ENCODE measurements around the gene TMEM87A. TPM values are rescaled to one million over a fixed set of nuclear protein-coding genes. Genes with fewer than 3 reads are reported as not detected.
"Not testable (repeated sequence)": the region's sequence is repeated elsewhere in the genome, so short reads cannot be mapped to it uniquely, and the experiment has no call there.

TMEM87A gene
- total RNA-seq, 4 donors from 2014 or later = 70.6 to 104 (median 83.5) TPM

DNA sequence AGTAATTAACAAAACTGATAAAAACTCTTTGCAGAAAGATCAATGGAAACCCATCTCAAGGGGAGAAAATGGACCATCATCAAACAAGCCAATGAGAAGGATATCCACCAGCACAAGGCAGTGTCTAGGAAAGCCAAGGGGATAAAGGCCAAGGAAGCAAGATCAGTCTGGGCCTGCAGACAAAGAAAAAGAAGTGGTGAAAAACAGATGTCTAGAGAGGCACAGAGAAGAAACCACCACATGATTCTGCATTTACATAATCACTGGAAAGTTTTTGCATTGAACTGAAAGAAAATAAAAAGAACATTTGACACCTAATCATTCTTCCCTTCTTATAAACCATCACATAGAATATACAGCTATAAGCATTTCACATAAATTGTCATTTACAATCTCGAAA is 42.1 kb downstream of the TMEM87A start:
- H3K4me3 ChIP-seq = no peak overlapping the region

GRCh38 chr15:42228981-42229380 is 44.3 kb downstream of the TMEM87A start:
- H3K9me3 ChIP-seq; H3K27ac ChIP-seq; H3K4me1 ChIP-seq; H3K4me3 ChIP-seq; H3K27me3 ChIP-seq; DNase-seq (ENCODE audit: low spot score in 2 of 2): not testable (repeated sequence)
- WGBS = 94% methylated on average over 5 of the region's 5 CpGs
- H3K36me3 ChIP-seq = peaks cover 90% of the 10 kb centered on the region

More for the DNA sequence above, 42.1 kb downstream of the TMEM87A start:
- no peak for DNase-seq (ENCODE audit: low spot score in 2 of 2)
- TF ChIP-seq POLR2A (IDR thresholded peaks at IDR 0.05) = no peak
- TF ChIP-seq CTCF (IDR thresholded peaks at IDR 0.05) = no peak
- TF ChIP-seq EP300 (IDR thresholded peaks at IDR 0.05) = no peak
- no peak for TF ChIP-seq POLR2AphosphoS5 (IDR thresholded peaks at IDR 0.05)
- 77% methylated on average over 1 of the region's 1 CpG for WGBS
- Histone ChIP-seq H3K27me3 (no peaks in the 10 kb centered on the region), H3K27ac (no peak overlapping the region), H3K4me1 (no peaks in the 10 kb centered on the region), H3K9me3 (no peaks in the 10 kb centered on the region), H3K36me3 (peaks cover 86% of the 10 kb centered on the region)

GRCh38 chr15:42228036-42228435 is 45.2 kb downstream of the TMEM87A start:
- WGBS = 57% methylated on average over 1 of the region's 1 CpG
- no peak for DNase-seq (ENCODE audit: low spot score in 2 of 2)
- H3K27me3 ChIP-seq = no peaks in the 10 kb centered on the region
- no peak overlapping the region for H3K4me3 ChIP-seq
- no peaks in the 10 kb centered on the region for H3K9me3 ChIP-seq
- H3K36me3 ChIP-seq = peaks cover 88% of the 10 kb centered on the region
- no peak overlapping the region for H3K27ac ChIP-seq
- no peaks in the 10 kb centered on the region for H3K4me1 ChIP-seq
- TF ChIP-seq CTCF (IDR thresholded peaks at IDR 0.05) (no peak), POLR2A (IDR thresholded peaks at IDR 0.05) (no peak), POLR2AphosphoS5 (IDR thresholded peaks at IDR 0.05) (no peak), EP300 (IDR thresholded peaks at IDR 0.05) (no peak)

DNA sequence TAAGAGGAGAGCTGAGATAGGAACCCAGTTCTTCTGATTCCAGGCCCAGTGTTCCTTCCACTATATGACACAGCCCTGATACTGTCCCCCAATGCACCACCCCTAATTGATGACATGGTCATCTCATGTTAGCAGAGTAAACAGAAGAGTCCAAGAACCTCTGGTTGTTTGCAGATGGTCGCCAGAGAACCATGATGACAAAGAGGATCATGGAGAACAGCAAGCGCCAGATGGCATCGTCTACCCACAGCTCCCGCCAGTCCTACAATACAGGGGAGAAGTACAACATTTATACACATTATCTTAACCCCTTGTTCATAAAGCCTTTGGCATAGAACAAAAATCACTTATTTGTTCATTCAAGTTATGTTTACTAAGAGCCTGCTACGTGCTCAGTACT is 46.6 kb downstream of the TMEM87A start:
- Histone ChIP-seq H3K4me3 (no peak overlapping the region), H3K27ac (no peak overlapping the region), H3K36me3 (peaks cover 86% of the 10 kb centered on the region), H3K4me1 (no peaks in the 10 kb centered on the region), H3K9me3 (no peaks in the 10 kb centered on the region), H3K27me3 (no peaks in the 10 kb centered on the region)
- no peak for DNase-seq (ENCODE audit: low spot score in 2 of 2)
- TF ChIP-seq POLR2A (IDR thresholded peaks at IDR 0.05) (no peak), POLR2AphosphoS5 (IDR thresholded peaks at IDR 0.05) (no peak), EP300 (IDR thresholded peaks at IDR 0.05) (no peak), CTCF (IDR thresholded peaks at IDR 0.05) (no peak)
- WGBS = 95% methylated on average over 5 of the region's 5 CpGs

GRCh38 chr15:42220216-42220615 is 53.0 kb downstream of the TMEM87A start:
- Histone ChIP-seq H3K4me1 (no peaks in the 10 kb centered on the region), H3K27ac (no peak overlapping the region), H3K36me3 (peaks cover 90% of the 10 kb centered on the region), H3K9me3 (no peaks in the 10 kb centered on the region), H3K4me3 (no peak overlapping the region), H3K27me3 (no peaks in the 10 kb centered on the region)
- WGBS = 50% methylated on average over 2 of the region's 2 CpGs
- TF ChIP-seq POLR2A (IDR thresholded peaks at IDR 0.05) (no peak), POLR2AphosphoS5 (IDR thresholded peaks at IDR 0.05) (no peak), CTCF (IDR thresholded peaks at IDR 0.05) (no peak), EP300 (IDR thresholded peaks at IDR 0.05) (no peak)
- DNase-seq (ENCODE audit: low spot score in 2 of 2) = no peak

DNA sequence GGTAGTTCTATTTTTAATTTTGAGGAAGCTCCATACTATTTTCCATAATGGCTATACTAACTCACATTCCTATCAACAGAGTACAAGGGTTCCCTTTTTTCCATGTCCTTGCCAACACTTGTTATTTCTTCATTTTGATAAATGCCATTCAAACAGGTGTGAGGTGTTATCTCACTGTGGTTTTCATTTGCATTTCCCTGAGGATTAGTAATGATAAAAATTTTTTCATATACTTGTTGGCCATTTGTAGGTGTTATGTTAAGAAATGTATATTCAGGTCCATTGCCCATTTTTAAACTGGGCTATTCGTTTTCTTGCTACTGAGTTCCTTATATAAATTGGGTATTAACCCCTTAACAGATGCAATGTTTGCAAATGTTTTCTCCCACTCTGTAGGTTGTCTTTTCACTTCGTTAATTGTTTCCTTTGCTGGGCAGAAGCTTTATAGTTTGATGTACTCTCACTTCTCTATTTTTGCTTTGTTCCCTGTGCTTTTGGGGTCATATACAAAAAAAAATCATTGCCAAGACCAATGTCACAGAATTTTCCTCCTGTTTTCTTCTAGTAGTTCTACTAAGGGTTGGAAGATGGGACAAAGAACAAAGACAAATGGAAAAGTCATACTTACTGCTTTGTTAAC is 54.2 kb downstream of the TMEM87A start:
- no peaks in the 10 kb centered on the region for H3K9me3 ChIP-seq
- no peak overlapping the region for H3K4me3 ChIP-seq
- no peak for DNase-seq (ENCODE audit: low spot score in 2 of 2)
- TF ChIP-seq POLR2A (IDR thresholded peaks at IDR 0.05) = no peak
- no peak for TF ChIP-seq CTCF (IDR thresholded peaks at IDR 0.05)
- no peak for TF ChIP-seq EP300 (IDR thresholded peaks at IDR 0.05)
- TF ChIP-seq POLR2AphosphoS5 (IDR thresholded peaks at IDR 0.05) = no peak
- peaks cover 85% of the 10 kb centered on the region for H3K36me3 ChIP-seq
- no peak overlapping the region for H3K27ac ChIP-seq
- no peaks in the 10 kb centered on the region for H3K4me1 ChIP-seq
- WGBS = 20% methylated on average over 2 of the region's 2 CpGs
- no peaks in the 10 kb centered on the region for H3K27me3 ChIP-seq

All from suprapubic skin (tissue), 4 donors.